DND-41 (cell line): ENCODE data around the gene EPHB3.

Experiments used
- ATAC-seq: fragments of 200-7000 bp; cut with Tn5 transposase; 3 replicates; pipeline ENCODE4 v1.9.1; 2021; ENCODE audit warnings: low read depth; ENCODE audit not compliant: insufficient read depth
- DNase-seq: peaks from one replicate; pipeline ENCODE4 v3.0.0-alpha.2; 2020
- H2AFZ ChIP-seq: 2 replicates; pipeline ENCODE4 v1.6.0; 2012; ENCODE audit warnings: low read depth, low read length
- H3K27ac ChIP-seq: 2 replicates; pipeline ENCODE4 v1.5.1; 2012; ENCODE audit warnings: low read length, inconsistent platforms
- H3K27me3 ChIP-seq: fragments of 200-600 bp; sonication (generic); 2 replicates; pipeline ENCODE4 v1.6.0; 2012; ENCODE audit warnings: low read length, mild to moderate bottlenecking, inconsistent platforms; ENCODE audit not compliant: insufficient read depth, poor library complexity
- H3K36me3 ChIP-seq: 2 replicates; pipeline ENCODE4 v1.5.1; 2012; ENCODE audit warnings: low read length, inconsistent platforms; ENCODE audit not compliant: insufficient read depth
- H3K4me1 ChIP-seq: 2 replicates; pipeline ENCODE4 v1.5.1; 2012; ENCODE audit warnings: mild to moderate bottlenecking, low read length; ENCODE audit not compliant: insufficient read depth
- H3K4me2 ChIP-seq: 2 replicates; pipeline ENCODE4 v1.6.0; 2012; ENCODE audit warnings: mild to moderate bottlenecking, moderate library complexity, low read length, inconsistent platforms; ENCODE audit not compliant: insufficient read depth
- H3K4me3 ChIP-seq, 2 experiments: fragments of 200-600 bp in 1 of 2; shearing (Covaris generic) in 1 of 2; 2 replicates each; pipeline ENCODE4 v1.5.1; 2012 to 2016; ENCODE audit warnings: inconsistent platforms in 2 of 2, low read length in 2 of 2, mild to moderate bottlenecking in 2 of 2, low read depth in 1 of 2, moderate library complexity in 1 of 2
- H3K79me2 ChIP-seq: 2 replicates; pipeline ENCODE4 v1.6.0; 2012; ENCODE audit warnings: low read length, inconsistent platforms; ENCODE audit not compliant: insufficient read depth
- H3K9ac ChIP-seq: 2 replicates; pipeline ENCODE4 v1.6.0; 2012; ENCODE audit warnings: low read depth, mild to moderate bottlenecking, inconsistent platforms, low read length, moderate library complexity
- H3K9me3 ChIP-seq: 2 replicates; pipeline ENCODE4 v1.5.1; 2012; ENCODE audit warnings: low read length, moderate library complexity, mild to moderate bottlenecking, inconsistent platforms; ENCODE audit not compliant: insufficient read depth, severe bottlenecking
- H4K20me1 ChIP-seq: 2 replicates; pipeline ENCODE4 v1.6.0; 2012; ENCODE audit warnings: low read length; ENCODE audit not compliant: insufficient read depth
- EZH2 ChIP-seq: IDR thresholded peaks from 3 replicates; pipeline ENCODE4 v1.6.1; 2012; ENCODE audit warnings: borderline replicate concordance, low read depth, mild to moderate bottlenecking, moderate library complexity, low read length, inconsistent platforms; ENCODE audit not compliant: severe bottlenecking
- TF ChIP-seq, protein P1 (sequence below): IDR thresholded peaks from 2 replicates; pipeline ENCODE4 v1.5.1; 2012; ENCODE audit warnings: borderline replicate concordance, low read length, moderate library complexity, mild to moderate bottlenecking; ENCODE audit not compliant: poor library complexity, severe bottlenecking; ENCODE audit errors: extremely low read depth

The EPHB3 gene

DNA sequence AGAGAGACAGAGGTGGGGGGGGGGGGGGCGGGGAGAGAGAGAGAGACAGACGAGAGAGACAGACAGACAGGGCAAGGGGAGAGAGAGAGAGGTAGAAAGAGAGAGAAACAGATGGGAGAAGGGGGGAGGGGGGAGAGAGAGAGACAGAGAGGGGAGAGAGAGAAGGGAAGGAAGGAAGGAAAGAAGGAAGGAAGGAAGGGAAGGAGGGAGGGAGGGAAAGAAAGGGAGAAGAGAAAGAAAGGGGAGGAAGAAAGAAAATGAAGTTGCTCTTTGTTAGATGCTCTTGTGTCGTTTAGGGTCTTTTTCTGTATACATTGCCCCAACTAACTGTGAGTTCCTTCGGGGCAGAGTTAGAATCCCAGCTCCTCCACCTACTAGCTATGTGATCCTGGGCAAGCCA, 19.0 kb upstream of the EPHB3 start:
- no peak for ATAC-seq
- TF ChIP-seq, protein P1, sequence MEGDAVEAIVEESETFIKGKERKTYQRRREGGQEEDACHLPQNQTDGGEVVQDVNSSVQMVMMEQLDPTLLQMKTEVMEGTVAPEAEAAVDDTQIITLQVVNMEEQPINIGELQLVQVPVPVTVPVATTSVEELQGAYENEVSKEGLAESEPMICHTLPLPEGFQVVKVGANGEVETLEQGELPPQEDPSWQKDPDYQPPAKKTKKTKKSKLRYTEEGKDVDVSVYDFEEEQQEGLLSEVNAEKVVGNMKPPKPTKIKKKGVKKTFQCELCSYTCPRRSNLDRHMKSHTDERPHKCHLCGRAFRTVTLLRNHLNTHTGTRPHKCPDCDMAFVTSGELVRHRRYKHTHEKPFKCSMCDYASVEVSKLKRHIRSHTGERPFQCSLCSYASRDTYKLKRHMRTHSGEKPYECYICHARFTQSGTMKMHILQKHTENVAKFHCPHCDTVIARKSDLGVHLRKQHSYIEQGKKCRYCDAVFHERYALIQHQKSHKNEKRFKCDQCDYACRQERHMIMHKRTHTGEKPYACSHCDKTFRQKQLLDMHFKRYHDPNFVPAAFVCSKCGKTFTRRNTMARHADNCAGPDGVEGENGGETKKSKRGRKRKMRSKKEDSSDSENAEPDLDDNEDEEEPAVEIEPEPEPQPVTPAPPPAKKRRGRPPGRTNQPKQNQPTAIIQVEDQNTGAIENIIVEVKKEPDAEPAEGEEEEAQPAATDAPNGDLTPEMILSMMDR: no peak
- no peak for TF ChIP-seq EZH2
- Histone ChIP-seq H3K36me3 (no peaks in the 10 kb centered on the region), H4K20me1 (no peaks in the 10 kb centered on the region), H2AFZ (no peak overlapping the region), H3K4me3 (no peak overlapping the region), H3K27me3 (peaks cover 25% of the 10 kb centered on the region), H3K9me3 (no peaks in the 10 kb centered on the region), H3K4me1 (peaks cover 7% of the 10 kb centered on the region), H3K27ac (no peak overlapping the region), H3K4me2 (no peak overlapping the region), H3K79me2 (no peaks in the 10 kb centered on the region), H3K9ac (no peak overlapping the region)
- DNase-seq: no peak

DNA sequence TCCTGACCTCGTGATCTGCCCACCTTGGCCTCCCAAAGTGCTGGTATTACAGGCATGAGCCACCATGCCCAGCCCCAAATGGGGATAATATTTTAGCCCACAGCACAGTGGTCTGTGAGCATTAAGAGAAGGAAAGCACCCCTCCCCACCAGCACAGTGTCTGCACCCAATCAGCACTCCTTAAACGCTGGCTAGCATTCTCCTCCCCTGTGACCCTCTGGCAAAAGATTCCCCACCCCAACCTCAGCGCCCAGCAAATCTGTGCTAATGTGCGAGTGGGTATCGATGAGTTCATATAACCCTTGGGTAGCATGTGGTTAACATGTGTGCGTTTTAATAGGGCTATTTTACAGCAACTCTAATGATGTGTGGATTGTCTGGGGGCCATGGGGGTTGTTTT, 18.3 kb upstream of the EPHB3 start:
- Histone ChIP-seq H3K9ac (no peak overlapping the region), H4K20me1 (no peaks in the 10 kb centered on the region), H3K27ac (no peak overlapping the region), H2AFZ (no peak overlapping the region), H3K4me3 (no peak overlapping the region), H3K36me3 (no peaks in the 10 kb centered on the region), H3K27me3 (peaks cover 19% of the 10 kb centered on the region), H3K9me3 (no peaks in the 10 kb centered on the region), H3K4me1 (peaks cover 7% of the 10 kb centered on the region), H3K4me2 (no peak overlapping the region), H3K79me2 (no peaks in the 10 kb centered on the region)
- no peak for TF ChIP-seq EZH2
- TF ChIP-seq, protein P1: no peak
- no peak for DNase-seq
- no peak for ATAC-seq

DNA sequence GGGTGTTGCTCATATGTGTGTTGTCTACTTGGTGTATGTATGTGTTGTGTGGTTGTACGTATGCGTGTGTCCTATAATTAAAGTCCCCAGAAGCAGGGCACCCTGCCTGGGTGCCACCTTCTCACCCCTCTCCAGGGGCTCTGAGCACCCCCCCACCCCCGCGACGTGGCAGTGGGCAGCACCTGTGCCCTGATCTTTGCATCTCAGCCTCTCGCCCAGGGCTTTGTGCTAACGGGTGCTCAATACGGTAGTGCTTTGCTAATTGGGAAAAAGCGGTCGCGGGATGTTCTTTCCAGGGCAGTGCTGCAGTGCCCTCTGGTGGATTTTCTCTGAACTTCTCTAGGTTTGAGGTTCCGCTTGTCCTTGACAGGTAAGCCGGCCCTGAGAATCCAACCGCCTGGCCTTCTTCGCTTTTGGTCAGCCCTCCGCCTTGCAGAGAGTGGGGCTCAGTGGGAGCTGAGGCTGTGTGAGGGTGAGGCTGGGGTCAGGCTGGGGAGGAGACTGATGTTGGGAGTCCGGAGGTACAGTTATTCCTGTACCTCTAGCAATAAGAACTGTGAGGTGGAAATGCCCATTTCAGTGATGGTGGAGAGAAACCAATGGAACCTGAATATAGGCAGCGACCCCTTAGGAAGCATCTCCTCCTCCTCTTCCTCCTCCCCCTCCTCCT, 17.6 kb upstream of the EPHB3 start:
- Histone ChIP-seq H3K36me3 (no peaks in the 10 kb centered on the region), H3K4me2 (peak overlapping the region; percentile 30), H3K9me3 (no peaks in the 10 kb centered on the region), H3K79me2 (no peaks in the 10 kb centered on the region), H3K9ac (no peak overlapping the region), H3K27me3 (peaks cover 12% of the 10 kb centered on the region), H3K27ac (no peak overlapping the region), H3K4me3 (no peak overlapping the region), H3K4me1 (peaks cover 7% of the 10 kb centered on the region), H4K20me1 (no peaks in the 10 kb centered on the region), H2AFZ (peak overlapping the region; percentile 52; the same call in 1 of the 2 replicates)
- peak; percentile 84 for ATAC-seq
- peak; percentile 73 for DNase-seq
- TF ChIP-seq, protein P1: peak; percentile 86
- TF ChIP-seq EZH2: no peak

DNA sequence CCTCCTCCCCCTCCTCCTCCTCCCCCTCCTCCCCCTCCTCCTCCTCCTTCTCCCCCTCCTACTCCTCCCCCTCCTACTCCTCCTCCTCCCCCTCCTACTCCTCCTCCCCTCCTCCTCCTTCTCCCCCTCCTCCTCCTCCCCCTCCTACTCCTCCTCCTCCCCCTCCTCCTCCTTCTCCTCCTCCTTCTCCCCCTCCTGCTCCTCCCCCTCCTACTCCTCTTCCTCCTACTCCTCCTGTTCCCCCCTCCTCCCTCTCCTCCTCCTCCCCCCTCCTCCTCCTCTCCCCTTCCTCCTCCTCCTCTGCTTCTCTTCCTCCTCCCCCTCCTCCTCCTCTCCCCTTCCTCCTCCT, 17.1 kb upstream of the EPHB3 start:
- no peak overlapping the region for H3K27ac ChIP-seq
- H3K4me3 ChIP-seq: no peak overlapping the region
- H3K36me3 ChIP-seq: no peaks in the 10 kb centered on the region
- peaks cover 8% of the 10 kb centered on the region for H3K27me3 ChIP-seq
- no peaks in the 10 kb centered on the region for H4K20me1 ChIP-seq
- no peaks in the 10 kb centered on the region for H3K79me2 ChIP-seq
- no peak overlapping the region for H3K9ac ChIP-seq
- peaks cover 7% of the 10 kb centered on the region for H3K4me1 ChIP-seq
- H3K9me3 ChIP-seq: no peaks in the 10 kb centered on the region
- no peak overlapping the region for H3K4me2 ChIP-seq
- ATAC-seq (no peak), DNase-seq (no peak)
- TF ChIP-seq, protein P1: no peak
- TF ChIP-seq EZH2: no peak
- H2AFZ ChIP-seq: no peak overlapping the region
